HG03378 (cell line): ENCODE measurements around the gene TGM6.

Source experiments
- ATAC-seq: cut with Tn5 transposase; IDR thresholded peaks from one replicate; pipeline ENCODE4 v1.9.1; 2021; ENCODE audit warnings: mild to moderate bottlenecking, moderate library complexity; ENCODE audit not compliant: unreplicated experiment

The TGM6 gene

DNA sequence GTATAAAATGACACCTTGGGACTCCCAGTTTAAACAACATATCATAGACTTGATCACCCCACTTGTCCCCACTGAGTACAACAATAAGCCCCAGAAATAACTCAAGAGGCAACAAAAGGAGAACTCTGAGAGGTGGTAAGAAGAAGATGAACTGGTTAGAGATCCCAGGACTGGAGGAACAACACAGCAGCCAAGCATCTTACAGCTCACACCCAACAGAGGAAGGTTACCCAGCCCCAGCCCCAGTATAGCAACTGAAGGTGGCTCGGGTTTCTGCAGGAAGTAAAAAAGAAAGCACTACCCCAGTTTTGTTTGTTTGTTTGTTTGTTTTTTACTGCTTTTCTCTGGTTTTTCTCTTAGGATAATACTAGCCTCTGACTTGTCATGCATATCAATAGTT, 17.1 kb upstream of the TGM6 start:
- no peak for ATAC-seq

DNA sequence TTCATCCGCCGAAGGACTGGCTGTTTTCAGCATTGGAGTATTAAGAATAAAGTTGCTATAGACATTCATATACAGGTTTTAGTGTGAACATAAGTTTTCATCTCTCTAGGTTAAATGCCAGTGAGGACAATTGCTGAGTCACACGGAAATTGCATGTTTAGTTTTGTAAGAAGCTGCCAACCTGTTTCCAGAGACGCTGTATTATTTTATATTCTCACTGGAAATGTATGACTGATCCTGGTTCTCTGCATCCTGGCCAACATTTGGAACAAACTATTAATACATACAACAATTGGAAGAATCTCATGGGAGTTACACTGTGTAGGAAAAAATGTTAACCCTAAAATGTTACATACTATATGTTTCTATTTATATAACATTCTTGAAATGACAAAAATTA, 16.7 kb upstream of the TGM6 start:
- ATAC-seq: no peak

DNA sequence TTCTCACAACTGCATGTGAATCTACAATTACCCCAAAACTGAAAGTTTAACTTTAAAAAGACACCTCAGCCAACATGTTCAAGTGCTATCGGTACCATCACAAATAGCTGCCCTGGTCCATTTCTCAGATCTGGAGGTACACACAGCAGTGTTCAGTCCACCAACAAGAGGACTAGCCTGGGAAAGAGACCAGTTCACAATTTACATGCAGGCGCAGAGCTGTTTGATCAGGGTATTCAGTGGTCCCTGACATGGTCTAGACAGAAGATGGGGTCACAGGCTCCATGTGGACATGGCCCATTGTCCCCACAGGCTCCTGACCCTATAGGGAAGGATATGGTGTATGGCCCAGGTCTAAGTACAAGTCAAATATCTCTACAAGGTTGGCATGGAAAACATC, 15.6 kb upstream of the TGM6 start:
- ATAC-seq: no peak

DNA sequence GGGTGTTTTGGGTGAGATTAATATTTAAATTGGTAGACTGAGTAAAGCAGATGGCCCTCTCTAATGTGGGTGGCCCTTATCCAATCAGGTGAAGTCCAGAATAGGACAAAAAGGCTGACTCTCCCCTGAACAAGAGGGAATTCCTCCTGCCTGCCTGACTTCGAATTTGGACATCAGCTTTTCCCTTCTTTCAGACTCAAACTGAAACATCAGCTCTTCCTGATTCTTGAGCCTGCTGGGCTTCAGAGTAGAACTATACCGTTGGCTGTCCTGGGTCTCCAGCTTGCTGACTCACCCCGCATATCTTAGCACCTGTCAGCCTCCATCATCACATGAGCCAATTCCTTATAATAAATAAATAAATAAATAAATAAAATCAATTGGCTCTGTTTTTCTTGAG, 15.0 kb upstream of the TGM6 start:
- no peak for ATAC-seq

DNA sequence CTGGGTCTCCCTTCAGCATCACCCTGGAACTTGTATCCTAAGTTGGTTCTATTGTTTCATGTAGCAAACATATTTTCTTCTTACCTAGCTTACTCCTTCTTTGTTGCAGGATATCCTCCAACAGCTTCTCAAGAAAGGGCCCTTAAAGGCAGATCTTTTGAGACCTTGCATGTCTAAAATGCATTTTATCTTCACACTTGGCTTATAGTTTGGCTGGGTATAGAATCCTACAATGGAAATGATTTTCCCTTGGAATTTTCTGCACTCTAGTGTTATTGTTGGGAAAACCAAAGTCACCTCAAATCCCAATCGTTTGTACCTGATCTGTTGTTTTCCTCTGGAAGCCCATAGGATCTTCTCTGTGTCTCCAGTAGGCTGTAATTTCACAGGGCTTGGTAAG, 12.1 kb upstream of the TGM6 start:
- no peak for ATAC-seq

DNA sequence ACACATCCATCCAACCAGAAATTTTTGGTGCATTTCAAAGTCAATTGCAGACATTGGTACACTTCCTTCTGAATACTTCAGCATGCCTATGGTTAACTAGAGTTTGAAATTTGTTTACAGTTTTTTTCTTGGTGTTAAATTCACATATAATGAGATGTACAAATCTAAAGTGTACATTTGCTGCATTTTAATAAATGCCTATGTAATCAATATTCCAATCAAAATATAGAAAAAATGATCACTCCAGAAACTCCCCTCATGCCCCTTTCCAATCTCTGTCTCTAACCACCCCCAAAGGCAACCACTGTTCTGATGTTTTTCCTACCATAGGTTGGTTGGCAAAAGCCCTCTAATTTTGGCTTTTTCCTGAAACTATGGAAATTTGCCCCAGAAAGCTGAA, 7.6 kb upstream of the TGM6 start:
- ATAC-seq: no peak

DNA sequence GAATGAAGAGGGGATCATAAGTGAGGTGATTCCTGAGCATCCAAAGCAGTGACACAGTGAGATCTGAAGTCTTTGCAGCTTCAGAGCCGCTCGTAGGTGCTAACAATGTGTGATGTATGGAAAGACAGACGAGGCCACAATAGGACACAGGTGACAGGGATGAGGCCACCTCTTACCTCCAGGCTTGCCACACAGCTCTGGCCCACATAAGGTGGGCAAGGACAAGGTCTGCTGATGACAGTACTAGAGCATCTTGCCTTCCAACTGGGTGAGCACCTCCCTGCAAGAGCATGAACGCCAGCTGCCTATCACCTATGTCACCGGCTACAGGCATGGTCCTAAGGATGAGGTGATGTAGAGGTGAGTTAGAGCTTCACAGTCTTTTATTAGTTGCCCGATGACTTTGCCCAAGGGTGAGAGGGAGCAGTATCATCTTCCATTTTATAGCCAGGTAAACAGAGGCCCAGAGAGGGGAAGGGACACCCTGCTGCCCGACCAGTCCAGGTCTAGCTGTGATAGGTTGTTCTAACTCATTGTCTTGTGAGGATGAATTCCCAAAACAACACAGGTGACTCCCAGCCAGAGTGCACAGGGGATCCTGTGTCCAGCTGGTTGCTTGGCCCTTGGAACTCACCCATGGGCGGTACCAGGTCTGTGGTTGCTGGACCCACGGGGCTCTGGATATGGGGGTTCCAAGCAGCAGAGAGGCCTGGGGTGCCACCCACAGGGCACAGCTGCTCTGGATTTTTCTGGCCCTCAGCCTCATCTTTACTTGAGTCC, 6.2 kb upstream of the TGM6 start:
- no peak for ATAC-seq

DNA sequence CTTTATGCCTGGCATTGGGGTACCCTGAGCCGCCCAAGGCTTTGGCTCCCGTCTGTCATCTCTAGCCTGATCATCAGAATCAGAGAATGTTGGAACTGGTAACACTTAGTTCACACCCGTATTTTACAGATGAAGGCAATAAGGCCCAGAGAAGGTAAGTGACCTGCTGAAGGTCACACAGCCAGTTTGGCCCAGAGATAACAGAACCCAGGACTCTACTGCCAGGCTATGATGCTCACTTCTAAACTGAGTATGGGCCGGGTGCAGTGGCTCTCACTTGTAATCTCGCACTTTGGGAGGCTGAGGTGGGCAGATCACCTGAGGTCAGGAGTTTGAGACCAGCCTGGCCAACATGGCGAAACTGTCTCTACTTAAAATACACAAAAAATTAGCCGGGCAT, 1.8 kb upstream of the TGM6 start:
- ATAC-seq: no peak

DNA sequence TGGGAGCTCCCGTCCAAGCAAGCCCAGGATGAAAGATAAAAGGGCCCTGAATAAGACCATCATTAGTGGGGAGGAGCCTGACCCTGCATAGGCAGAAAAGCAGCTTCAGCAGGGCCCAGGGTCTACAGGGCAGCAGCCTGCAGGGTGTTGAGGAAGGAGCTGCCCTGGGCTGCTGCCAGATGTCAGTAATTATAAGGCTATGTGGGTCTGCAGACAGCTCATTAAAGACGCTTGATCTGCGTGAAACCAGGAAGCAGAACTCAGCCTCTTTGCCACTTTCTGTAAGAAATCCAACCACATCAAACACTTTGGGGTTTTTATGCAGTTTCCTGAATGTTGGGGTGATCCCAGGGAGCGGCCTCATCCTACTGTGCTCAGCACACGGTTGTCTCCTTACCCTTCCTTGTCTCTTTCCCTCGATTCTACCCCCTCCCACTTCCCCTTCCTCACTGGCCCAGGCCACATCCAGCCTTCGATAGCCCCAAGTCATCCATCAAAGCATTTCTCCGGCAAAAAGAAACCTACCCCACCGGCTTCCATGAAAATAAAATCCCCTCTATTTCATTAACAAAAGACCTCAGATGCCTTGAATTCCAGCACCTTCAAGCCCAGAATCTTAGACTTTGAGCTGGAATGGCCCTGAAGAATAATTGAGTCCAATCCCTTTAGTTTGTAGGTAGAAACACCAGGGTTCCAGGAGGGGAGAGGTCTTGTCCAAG, 1.0 kb upstream of the TGM6 start:
- ATAC-seq: no peak

DNA sequence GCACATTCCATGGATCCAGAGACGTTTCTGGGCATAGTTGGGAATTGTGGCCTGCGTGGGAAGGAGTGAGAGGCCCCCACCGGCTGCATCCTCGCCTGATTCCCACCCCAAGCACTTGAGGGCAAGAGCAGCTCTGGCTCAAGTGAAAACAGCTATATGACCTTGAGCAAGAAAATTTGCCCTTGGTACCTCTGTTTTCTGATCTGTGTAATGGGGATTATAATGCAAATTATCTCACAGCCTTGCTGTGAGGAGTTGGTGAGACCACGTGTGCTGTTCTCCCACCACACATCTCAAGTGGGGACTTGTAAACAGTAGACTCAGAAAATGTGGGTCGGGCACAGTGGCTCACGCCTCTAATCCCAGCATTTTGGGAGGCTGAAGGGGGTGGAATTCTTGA, 602 bp downstream of the TGM6 start:
- ATAC-seq: no peak

DNA sequence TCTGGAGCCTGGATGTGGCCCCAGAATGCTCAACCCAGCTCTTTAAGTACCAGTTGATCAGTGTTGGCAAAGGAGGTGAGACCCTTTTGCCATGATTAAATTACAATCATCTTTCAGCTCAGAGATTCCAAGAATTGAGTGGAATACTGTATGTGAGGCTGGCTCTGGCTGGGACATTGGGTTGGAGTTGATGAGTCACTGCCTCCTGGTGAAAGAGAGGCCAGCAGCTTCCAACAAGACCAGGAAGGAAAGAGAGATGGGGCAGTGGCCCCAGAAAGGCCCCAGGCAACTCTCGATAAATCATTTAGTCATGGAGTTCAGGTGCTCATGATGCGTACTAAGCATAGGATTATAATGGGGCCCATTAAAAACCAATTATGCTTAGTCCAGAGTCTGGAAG, 2.1 kb downstream of the TGM6 start:
- ATAC-seq: no peak

DNA sequence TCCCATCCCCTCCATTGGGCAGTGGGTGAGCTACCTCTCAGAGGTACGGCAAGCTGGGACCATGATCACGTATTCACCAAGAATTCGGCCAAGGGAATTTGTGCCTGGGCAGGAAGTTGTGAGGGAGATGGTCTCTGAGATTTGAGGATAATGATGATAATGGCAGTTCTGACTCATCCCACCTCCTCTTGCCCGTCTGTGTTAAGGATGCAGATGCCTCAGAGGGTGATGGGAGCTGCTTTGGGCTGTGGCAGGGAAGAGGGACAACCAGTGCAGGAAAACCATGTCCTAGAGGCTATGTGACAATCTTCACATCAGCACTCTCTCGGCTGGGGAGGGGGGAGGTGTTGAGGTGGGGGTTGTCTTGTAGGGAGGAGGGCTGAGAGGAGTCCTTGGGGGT, 4.3 kb downstream of the TGM6 start:
- no peak for ATAC-seq

DNA sequence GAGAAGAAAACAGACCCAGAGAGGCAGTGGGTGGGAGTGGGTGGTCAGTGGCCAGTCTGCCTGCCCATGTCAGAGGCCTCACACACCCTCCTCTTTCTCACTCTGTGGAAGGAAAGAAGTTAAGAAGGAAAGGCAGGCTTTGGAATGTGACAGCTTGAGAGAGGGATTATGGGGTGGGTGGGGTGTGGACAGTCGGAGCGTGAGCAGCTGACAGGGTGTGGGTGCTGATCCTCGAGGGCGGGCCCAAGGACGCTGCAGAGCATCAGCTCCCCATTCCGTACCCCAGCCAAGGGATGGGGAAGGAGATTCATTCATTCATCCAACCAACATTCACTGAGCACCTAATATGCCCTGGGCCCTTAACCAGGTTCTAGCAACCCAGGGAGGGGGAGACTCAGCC, 4.8 kb downstream of the TGM6 start:
- no peak for ATAC-seq

DNA sequence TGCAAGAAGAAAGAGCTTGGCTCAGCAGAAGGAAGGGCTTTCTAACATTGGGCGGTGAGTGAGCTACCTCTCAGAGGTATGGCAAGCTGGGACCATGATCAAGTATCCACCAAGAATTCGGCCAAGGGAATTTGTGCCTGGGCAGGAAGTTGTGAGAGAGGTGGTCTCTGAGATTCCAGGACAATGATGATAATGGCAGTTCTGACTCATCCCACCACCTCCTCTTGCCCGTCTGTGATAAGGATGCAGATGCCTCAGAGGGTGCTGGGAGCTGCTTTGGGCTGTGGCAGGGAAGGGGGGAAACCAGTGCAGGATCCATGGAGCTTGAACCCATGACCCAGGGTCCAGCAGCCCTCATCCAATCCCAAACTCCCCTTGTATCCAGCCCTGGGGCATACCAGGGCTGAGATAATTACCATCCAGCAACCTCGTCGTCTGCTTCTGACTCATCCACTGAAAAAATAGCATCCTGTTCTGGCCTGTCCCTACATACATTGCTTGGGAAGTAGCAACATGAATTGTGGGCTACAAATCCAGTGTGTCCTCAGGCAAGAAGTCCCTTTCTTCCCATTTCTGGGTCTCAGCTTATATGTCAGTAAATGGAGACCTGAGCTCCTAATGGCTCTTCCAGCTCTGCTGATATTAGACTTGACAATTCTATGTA, 5.9 kb downstream of the TGM6 start:
- no peak for ATAC-seq

DNA sequence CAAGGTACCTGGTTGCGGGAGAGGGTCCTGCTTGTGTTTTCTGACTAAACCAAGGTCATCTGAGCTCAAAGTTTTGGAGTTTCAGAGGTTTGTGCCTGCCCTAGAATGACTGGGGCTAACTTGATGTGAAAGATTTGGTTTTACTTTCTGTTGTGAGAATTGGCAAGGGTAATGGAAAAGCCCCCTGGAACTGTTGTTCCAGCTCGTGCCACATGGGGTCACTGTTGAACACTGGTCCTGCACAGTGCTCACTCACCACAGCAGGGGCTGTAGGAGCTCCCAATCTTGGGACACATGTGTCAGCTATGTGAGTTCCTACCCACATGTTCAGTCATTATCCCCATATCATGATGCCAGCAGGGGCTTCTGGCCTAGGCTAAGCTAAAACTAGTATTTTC, 6.5 kb downstream of the TGM6 start:
- no peak for ATAC-seq

DNA sequence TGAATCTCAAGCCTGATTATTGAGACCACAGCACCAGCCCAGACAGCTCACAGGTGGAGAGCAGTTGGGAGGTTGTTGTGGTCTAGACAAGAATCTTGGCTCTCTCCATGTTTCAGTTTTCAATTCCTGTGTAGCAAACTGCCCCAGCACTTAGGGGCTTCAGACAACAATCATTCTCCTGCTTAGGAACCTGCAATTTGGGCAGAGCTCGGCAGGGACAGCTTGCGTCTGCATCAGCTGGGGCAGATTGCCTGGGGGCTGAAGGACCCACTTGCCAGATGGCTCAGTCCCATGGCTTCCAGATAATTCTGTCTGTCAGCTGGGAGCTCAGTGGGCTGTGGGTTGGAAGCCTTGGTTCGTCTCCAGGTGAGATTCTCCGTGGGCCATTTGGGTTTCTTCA, 6.9 kb downstream of the TGM6 start:
- ATAC-seq: no peak

DNA sequence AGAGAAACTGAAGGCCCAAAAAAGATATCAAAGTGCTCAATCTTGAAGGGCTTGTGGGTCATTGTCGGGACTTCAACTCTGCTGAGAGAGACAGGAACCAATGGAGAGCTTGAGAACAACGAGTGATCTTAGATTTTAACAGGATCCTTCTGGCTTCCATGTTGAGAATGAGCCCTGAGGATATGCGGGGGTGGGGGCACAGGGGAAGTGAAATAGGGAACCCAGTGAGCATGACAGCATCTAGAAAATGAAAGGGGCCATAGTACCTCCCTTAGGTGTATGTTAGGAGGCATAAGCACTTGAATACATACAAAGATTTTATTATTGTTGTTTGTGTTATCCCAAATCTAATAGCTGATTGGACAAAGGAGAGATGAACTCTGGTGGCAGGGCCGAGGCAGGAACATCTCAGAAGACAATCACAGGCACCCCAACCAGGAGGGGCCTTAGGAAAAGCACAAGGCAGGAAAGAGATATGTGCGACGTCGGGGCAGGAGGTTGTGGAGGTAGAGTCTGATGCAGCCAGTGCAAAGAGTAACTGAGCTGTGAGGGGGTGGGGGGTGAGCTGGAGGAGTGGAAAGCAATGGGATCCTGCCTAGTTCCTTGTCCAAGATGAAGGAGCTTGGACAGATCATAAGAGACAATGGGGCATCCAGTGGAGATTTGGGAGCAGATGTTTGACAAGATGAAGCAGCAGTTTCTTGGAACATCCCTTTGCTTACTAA, 10.4 kb downstream of the TGM6 start:
- ATAC-seq: no peak

DNA sequence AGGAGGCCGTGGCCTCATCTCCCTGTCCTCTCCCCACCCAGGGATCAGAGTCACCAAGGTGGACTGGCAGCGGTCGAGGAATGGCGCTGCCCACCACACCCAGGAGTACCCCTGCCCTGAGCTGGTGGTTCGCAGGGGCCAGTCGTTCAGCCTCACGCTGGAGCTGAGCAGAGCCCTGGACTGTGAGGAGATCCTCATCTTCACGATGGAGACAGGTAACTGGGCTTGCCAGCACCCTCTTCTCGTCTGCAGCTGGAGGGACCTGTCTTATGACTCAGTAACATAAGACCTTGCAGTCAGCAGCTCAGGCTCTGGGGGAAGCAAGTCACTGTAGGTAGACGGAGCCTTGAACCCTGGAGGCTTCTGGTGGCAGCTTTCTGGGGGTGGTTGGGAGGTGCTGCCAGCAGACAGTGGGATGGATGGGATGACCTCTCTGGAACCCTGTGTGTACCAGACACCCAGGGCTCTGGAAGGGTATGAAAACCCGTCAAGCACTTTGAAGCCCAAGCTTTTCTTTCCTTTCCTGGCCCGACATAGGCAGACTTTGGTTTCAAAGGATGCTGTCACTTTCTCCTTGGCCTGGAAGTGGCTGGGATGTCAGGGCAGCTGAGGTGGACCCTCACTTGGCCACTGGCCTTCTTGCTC, 13.8 kb downstream of the TGM6 start:
- no peak for ATAC-seq

DNA sequence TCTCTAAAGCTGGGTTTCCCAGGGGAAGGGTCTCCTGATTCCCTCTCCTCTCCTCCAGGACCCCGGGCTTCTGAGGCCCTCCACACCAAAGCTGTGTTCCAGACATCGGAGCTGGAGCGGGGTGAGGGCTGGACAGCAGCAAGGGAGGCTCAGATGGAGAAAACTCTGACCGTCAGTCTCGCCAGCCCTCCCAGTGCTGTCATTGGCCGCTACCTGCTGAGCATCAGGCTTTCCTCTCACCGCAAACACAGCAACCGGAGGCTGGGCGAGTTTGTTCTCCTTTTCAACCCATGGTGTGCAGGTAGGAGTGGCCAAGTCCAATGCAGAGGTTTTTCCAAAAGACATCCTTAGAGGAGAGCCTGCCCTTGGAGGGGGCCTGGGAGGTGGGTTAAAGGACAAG, 14.4 kb downstream of the TGM6 start:
- no peak for ATAC-seq

DNA sequence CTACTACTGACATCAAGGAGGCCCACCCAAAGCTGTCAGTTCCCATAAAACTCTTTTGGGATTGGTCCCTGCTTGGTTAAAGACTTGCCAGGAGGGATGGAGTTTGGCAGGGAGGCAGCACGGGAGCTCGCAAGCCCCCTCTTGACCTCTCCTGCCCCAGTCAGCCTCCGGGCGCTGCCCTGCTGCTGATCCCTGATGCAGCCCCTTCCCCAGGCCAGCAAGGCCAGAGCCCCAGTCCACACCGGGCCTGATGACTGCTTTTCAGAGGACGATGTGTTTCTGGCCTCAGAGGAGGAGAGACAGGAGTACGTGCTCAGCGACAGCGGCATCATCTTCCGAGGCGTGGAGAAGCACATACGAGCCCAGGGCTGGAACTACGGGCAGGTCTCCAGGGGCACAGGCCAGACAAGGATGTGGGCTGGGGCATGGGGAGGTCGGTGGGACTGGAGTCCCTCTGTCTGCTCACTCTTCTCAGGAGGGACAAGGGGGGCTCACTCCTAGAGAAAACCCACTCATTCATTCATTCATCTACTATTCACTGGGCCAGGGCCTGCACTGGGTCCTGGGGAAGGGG, 15.6 kb downstream of the TGM6 start:
- ATAC-seq: no peak

DNA sequence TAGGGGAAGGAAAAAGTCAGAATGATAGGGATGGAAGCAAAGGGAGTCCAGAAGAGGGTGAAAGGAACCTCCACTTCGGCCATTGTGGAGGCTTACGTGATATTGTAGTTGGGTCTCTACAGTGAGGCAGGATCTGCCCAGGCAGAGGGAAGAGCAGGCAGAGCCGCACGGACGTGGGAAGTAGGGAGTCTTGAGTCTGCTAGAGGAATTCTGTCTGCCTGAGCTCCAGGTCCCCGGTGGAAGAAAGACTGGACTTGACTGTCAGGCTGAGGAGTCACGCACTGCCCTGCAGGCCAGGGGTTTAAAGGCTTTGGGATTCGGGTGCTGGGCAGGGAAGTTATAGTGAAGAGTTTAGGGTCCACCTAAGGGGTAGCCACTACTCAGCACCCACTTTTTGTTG, 16.4 kb downstream of the TGM6 start:
- no peak for ATAC-seq
